PC-3 (cell line): Measurements from ENCODE around the gene FAM43A. TPM values are rescaled to one million over a fixed set of nuclear protein-coding genes. Genes with fewer than 3 reads are reported as not detected.

Experiments
- ATAC-seq: fragments of 200-7000 bp; cut with Tn5 transposase; 2 replicates; pipeline ENCODE4 v1.9.1; 2020; ENCODE audit warnings: mild to moderate bottlenecking, moderate library complexity
- BruUV-seq: library from RNA; stranded (reverse); fragments of 400-500 nt; replicated peaks from 2 replicates; lab custom pipeline; 2021; lab: Mats Ljungman, UMichigan
- CTCF ChIA-PET: fragments of 300-600 bp; sonication (Branson Sonifier 250); formaldehyde crosslinking; loops from one replicate; lab custom pipeline; 2022; ENCODE audit warnings: antibody characterized with exemption; lab: Charles Lee
- POLR2A ChIA-PET: fragments of 300-600 bp; sonication (Branson Sonifier 250); formaldehyde crosslinking; loops from one replicate; lab custom pipeline; 2022; ENCODE audit warnings: antibody characterized with exemption; ENCODE audit not compliant: unreplicated experiment; lab: Charles Lee
- DNase-seq: peaks from one replicate; pipeline ENCODE4 v3.0.0-alpha.2; 2015
- H2AFZ ChIP-seq: fragments of 300-600 bp; sonication (generic); 2 replicates; pipeline ENCODE4 v1.6.0; 2016; ENCODE audit warnings: antibody characterized with exemption, low read length
- H3F3A ChIP-seq: fragments of 300-600 bp; sonication (generic); one replicate; pipeline ENCODE4 v1.6.0; 2017; ENCODE audit warnings: antibody characterized with exemption, low read length, control low read depth, mild to moderate bottlenecking; ENCODE audit not compliant: unreplicated experiment
- H3K27ac ChIP-seq: fragments of 300-600 bp; sonication (generic); 2 replicates; pipeline ENCODE4 v1.5.1; 2016; ENCODE audit warnings: mild to moderate bottlenecking, low read length
- H3K27me3 ChIP-seq: fragments of 300-600 bp; sonication (generic); 2 replicates; pipeline ENCODE4 v1.6.1; 2016; ENCODE audit warnings: low read length, mixed read lengths
- H3K36me3 ChIP-seq: fragments of 300-600 bp; sonication (generic); 2 replicates; pipeline ENCODE4 v1.6.1; 2016; ENCODE audit warnings: low read depth, mixed run types, low read length, mixed read lengths
- H3K4me1 ChIP-seq: fragments of 300-600 bp; sonication (generic); 2 replicates; pipeline ENCODE4 v1.5.1; 2016; ENCODE audit warnings: low read length; ENCODE audit not compliant: insufficient read depth
- H3K4me2 ChIP-seq: fragments of 300-600 bp; sonication (generic); 2 replicates; pipeline ENCODE4 v1.6.0; 2016; ENCODE audit warnings: low read length
- H3K4me3 ChIP-seq: fragments of 300-600 bp; sonication (generic); 2 replicates; pipeline ENCODE4 v1.5.1; 2016; ENCODE audit warnings: mild to moderate bottlenecking, low read length, mixed read lengths
- H3K79me2 ChIP-seq: fragments of 300-600 bp; sonication (generic); 2 replicates; pipeline ENCODE4 v1.6.1; 2017; ENCODE audit warnings: low read length, mixed read lengths
- H3K9ac ChIP-seq: fragments of 300-600 bp; sonication (generic); 2 replicates; pipeline ENCODE4 v1.6.0; 2016; ENCODE audit warnings: mild to moderate bottlenecking, low read length
- H3K9me2 ChIP-seq: fragments of 300-600 bp; sonication (generic); replicated peaks from 2 replicates; pipeline ENCODE4 v1.6.1; 2016; ENCODE audit warnings: mixed run types, low read length, mixed read lengths
- H3K9me3 ChIP-seq: fragments of 300-600 bp; sonication (generic); 2 replicates; pipeline ENCODE4 v1.6.1; 2016; ENCODE audit warnings: low read length, mixed read lengths
- H4K20me1 ChIP-seq: fragments of 300-600 bp; sonication (generic); 2 replicates; pipeline ENCODE4 v1.6.1; 2016; ENCODE audit warnings: low read length, mixed read lengths
- EZH2 ChIP-seq: fragments of 300-600 bp; sonication (generic); IDR thresholded peaks from one replicate; pipeline ENCODE4 v1.6.1; 2017; ENCODE audit warnings: antibody characterized with exemption, mild to moderate bottlenecking, low read length; ENCODE audit not compliant: unreplicated experiment
- EZH2phosphoT487 ChIP-seq: fragments of 300-600 bp; sonication (generic); IDR thresholded peaks from 2 replicates; pipeline ENCODE4 v1.6.1; 2018; ENCODE audit warnings: mild to moderate bottlenecking, antibody characterized with exemption, low read length, borderline replicate concordance
- intact Hi-C: fragments of 100-400 bp; cut with micrococcal nuclease; formaldehyde crosslinking; loops from 2 replicates; pipeline ENCODE4 v1.9.0; 2023
- total RNA-seq: library from RNA; depleted of rRNA; stranded (reverse); fragments of >200 nt; gene quantifications from 2 replicates; pipeline ENCODE4 v1.2.3, GENCODE V29; 2014
- TF ChIP-seq, protein P1 (sequence below): fragments of 300-600 bp; sonication (generic); conservative IDR thresholded peaks from 2 replicates; pipeline ENCODE4 v1.5.1; 2017; ENCODE audit warnings: antibody characterized with exemption, low read depth, mild to moderate bottlenecking, low read length

The FAM43A gene
- total RNA-seq, 1 experiment from 2014 or later = 59.8 TPM

DNA sequence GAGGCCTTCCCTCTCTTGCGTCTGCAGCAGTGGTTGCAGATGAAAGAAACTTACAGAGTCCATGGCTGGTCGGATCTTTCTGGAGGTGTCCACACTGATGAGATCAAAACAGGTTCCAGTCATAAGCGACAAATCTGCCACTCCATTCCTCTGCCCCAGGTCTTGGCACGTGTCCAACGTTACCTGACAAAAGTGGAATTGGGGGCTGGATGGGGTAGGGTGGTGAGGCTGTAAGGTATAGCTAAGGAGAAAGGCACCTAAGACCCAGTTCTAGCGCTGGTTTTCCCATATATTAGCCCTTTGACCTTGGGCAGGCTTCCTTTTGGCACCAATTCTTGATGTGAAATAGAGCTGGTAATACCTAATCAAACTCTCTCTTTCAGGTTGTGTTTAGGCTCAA lies 11.0 kb downstream of the FAM43A start:
- CTCF ChIA-PET = no interaction called here
- Histone ChIP-seq H2AFZ (no peak overlapping the region), H3K36me3 (no peaks in the 10 kb centered on the region), H3K4me3 (no peak overlapping the region), H3K9ac (no peak overlapping the region), H3F3A (no peaks in the 10 kb centered on the region), H3K27ac (no peak overlapping the region), H3K27me3 (no peaks in the 10 kb centered on the region), H4K20me1 (no peaks in the 10 kb centered on the region), H3K9me3 (no peaks in the 10 kb centered on the region), H3K9me2 (no peaks in the 10 kb centered on the region), H3K79me2 (no peaks in the 10 kb centered on the region), H3K4me2 (no peak overlapping the region), H3K4me1 (no peaks in the 10 kb centered on the region)
- DNase-seq (no peak), ATAC-seq (no peak)
- no peak for TF ChIP-seq EZH2phosphoT487
- TF ChIP-seq, protein P1, sequence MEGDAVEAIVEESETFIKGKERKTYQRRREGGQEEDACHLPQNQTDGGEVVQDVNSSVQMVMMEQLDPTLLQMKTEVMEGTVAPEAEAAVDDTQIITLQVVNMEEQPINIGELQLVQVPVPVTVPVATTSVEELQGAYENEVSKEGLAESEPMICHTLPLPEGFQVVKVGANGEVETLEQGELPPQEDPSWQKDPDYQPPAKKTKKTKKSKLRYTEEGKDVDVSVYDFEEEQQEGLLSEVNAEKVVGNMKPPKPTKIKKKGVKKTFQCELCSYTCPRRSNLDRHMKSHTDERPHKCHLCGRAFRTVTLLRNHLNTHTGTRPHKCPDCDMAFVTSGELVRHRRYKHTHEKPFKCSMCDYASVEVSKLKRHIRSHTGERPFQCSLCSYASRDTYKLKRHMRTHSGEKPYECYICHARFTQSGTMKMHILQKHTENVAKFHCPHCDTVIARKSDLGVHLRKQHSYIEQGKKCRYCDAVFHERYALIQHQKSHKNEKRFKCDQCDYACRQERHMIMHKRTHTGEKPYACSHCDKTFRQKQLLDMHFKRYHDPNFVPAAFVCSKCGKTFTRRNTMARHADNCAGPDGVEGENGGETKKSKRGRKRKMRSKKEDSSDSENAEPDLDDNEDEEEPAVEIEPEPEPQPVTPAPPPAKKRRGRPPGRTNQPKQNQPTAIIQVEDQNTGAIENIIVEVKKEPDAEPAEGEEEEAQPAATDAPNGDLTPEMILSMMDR = no peak
- TF ChIP-seq EZH2 = no peak
- POLR2A ChIA-PET = no interaction called here
- BruUV-seq = no TSS peak
- intact Hi-C loops = no loop called here

DNA sequence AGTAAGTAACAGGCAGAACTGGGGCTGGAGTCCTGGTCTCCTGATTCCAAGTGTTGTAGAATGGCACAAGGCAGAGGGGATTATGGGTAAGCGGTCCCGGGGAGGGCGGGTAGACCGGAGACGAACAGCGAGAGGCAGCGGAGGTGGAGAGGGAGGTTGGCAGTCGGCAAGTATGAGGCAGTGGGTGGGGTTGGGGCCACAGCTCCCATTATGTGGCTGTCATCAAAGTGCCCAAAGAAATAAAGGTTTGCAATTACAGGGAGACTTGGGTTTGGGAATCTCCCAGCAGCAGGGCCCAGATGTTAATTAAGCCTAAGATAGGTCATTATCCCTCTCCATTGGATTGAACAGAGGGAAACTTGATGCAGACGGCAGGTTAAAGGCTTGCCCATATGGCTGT lies 16.9 kb downstream of the FAM43A start:
- Histone ChIP-seq H3K4me1 (no peaks in the 10 kb centered on the region), H4K20me1 (no peaks in the 10 kb centered on the region), H3K4me3 (no peak overlapping the region), H3K79me2 (no peaks in the 10 kb centered on the region), H2AFZ (no peak overlapping the region), H3F3A (no peaks in the 10 kb centered on the region), H3K36me3 (no peaks in the 10 kb centered on the region), H3K9me3 (no peaks in the 10 kb centered on the region), H3K27ac (no peak overlapping the region), H3K9ac (no peak overlapping the region), H3K9me2 (no peaks in the 10 kb centered on the region), H3K4me2 (no peak overlapping the region), H3K27me3 (no peaks in the 10 kb centered on the region)
- TF ChIP-seq, protein P1 = no peak
- TF ChIP-seq EZH2phosphoT487 = no peak
- TF ChIP-seq EZH2 = no peak
- BruUV-seq = no TSS peak
- intact Hi-C loops = no loop called here
- DNase-seq (no peak), ATAC-seq (no peak)
- POLR2A ChIA-PET = no interaction called here
- CTCF ChIA-PET = no interaction called here

DNA sequence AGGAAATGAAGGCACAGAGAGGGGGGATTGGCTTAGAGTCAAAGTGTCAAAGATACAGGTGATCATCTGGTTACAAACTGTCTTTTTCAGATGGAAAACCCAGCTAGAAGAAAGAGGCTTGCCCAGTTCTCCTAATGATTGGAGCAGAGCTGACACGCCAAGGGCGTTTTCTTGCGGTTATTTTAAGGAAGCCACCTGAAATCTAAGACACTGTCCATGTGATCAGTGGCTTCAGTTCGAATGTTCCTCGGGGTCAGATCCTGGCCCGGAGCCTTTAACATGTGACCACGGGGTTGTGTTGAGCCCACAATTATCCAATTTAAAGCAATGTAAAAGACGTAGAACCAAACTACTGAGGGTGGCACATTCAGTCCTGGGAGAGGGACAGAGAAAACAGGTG lies 19.5 kb downstream of the FAM43A start:
- ChIA-PET POLR2A (no interaction called here), CTCF (no interaction called here)
- no peaks in the 10 kb centered on the region for H3F3A ChIP-seq
- no peak for ATAC-seq
- H3K9me3 ChIP-seq = no peaks in the 10 kb centered on the region
- intact Hi-C loops = no loop called here
- H2AFZ ChIP-seq = no peak overlapping the region
- H3K4me3 ChIP-seq = no peak overlapping the region
- no peaks in the 10 kb centered on the region for H3K27me3 ChIP-seq
- BruUV-seq = no TSS peak
- no peak for DNase-seq
- H3K79me2 ChIP-seq = no peaks in the 10 kb centered on the region
- no peaks in the 10 kb centered on the region for H3K9me2 ChIP-seq
- TF ChIP-seq, protein P1 = no peak
- TF ChIP-seq EZH2 (no peak), EZH2phosphoT487 (no peak)
- no peaks in the 10 kb centered on the region for H3K36me3 ChIP-seq
- no peak overlapping the region for H3K9ac ChIP-seq
- H3K27ac ChIP-seq = no peak overlapping the region
- no peaks in the 10 kb centered on the region for H4K20me1 ChIP-seq
- H3K4me2 ChIP-seq = no peak overlapping the region
- no peaks in the 10 kb centered on the region for H3K4me1 ChIP-seq
